PC-9 (cell line): ENCODE data around the gene KCNAB2.

Source experiments
- CTCF ChIP-seq: fragments of 200-600 bp; sonication (generic); conservative IDR thresholded peaks from 2 replicates; pipeline ENCODE4 v1.6.1; 2017; ENCODE audit warnings: mixed run types, antibody characterized with exemption, mild to moderate bottlenecking, moderate library complexity
- EZH2 ChIP-seq: fragments of 200-600 bp; sonication (generic); IDR thresholded peaks from 2 replicates; pipeline ENCODE4 v1.8.0; 2017; ENCODE audit warnings: antibody characterized with exemption, low read depth

GRCh38 chr1:6137758-6138157, 92.1 kb downstream of the KCNAB2 start:
- TF ChIP-seq CTCF (no peak), EZH2 (no peak)
